ENCODE data around the gene FRAT1.
"Not testable (repeated sequence)": the region's sequence is repeated elsewhere in the genome, so short reads cannot be mapped to it uniquely, and the experiment has no call there.

Gene FRAT1

GRCh38 chr10:97336006-97336405 lies 16.9 kb downstream of the FRAT1 start:
- TF ChIP-seq ZNF274 (IDR thresholded peaks at IDR 0.05; ENCODE audit: low read depth, low read length): no peak
- H3K4me3 ChIP-seq (ENCODE audit: low read length): no peak overlapping the region

DNA sequence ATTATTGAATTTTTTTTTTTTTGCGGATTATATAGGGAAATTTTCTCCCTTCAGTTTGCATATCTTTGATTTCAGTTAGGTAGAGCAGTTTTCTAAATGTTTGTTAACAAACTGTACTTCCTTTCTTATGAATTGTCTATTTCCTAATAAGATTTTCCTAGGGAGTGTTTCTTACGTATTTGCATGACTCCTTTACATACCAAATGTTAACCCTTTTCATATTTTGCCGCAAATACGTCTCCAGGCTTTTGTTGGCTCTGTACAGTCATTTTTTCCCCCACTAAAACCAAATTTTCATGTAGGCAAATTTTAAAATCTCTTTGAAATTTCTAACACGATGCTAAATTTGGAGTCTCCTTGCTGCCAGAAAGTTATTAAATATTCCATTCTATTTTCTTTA lies 17.4 kb downstream of the FRAT1 start:
- H3K4me3 ChIP-seq (ENCODE audit: low read length): no peak overlapping the region
- TF ChIP-seq ZNF274 (IDR thresholded peaks at IDR 0.05; ENCODE audit: low read depth, low read length): no peak

- H3K4me3 ChIP-seq (ENCODE audit: low read length): no peak overlapping the region
- TF ChIP-seq ZNF274 (IDR thresholded peaks at IDR 0.05; ENCODE audit: low read depth, low read length): no peak
These were observed 18.1 kb downstream of the FRAT1 start for GRCh38 chr10:97336942-97337831.

- TF ChIP-seq ZNF274 (IDR thresholded peaks at IDR 0.05; ENCODE audit: low read depth, low read length): no peak
- no peak overlapping the region for H3K4me3 ChIP-seq (ENCODE audit: low read length)
These were observed 19.0 kb downstream of the FRAT1 start for GRCh38 chr10:97338041-97338440.

- no peak for TF ChIP-seq ZNF274 (IDR thresholded peaks at IDR 0.05; ENCODE audit: low read depth, low read length)
- H3K4me3 ChIP-seq (ENCODE audit: low read length): no peak overlapping the region
These were observed 22.3 kb downstream of the FRAT1 start for GRCh38 chr10:97341416-97341815.

- H3K4me3 ChIP-seq (ENCODE audit: low read length): not testable (repeated sequence)
These were observed 24.6 kb downstream of the FRAT1 start for GRCh38 chr10:97343664-97344063.

DNA sequence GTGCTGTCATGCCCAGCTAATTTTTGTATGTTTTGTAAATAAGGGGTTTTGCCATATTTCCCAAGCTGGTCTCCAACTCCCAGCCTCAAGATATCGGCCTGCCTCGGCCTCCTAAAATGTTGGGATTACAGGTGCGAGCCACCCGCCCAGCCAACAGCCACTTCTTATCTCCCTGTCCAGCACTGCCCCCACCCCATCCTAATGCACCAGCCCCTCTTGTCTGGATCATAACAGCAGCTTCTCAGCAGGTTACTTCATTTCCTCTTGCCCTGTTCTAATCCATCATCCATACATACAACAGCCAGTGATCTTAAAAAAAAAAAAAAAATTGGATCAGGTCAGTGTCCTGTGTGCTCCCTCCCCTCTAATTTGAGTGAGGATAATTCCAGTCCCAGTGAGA lies 28.2 kb downstream of the FRAT1 start:
- no peak for TF ChIP-seq ZNF274 (IDR thresholded peaks at IDR 0.05; ENCODE audit: low read depth, low read length)
- no peak overlapping the region for H3K4me3 ChIP-seq (ENCODE audit: low read length)

GRCh38 chr10:97349752-97350513 lies 30.9 kb downstream of the FRAT1 start:
- TF ChIP-seq ZNF274 (IDR thresholded peaks at IDR 0.05; ENCODE audit: low read depth, low read length): no peak
- no peak overlapping the region for H3K4me3 ChIP-seq (ENCODE audit: low read length)

DNA sequence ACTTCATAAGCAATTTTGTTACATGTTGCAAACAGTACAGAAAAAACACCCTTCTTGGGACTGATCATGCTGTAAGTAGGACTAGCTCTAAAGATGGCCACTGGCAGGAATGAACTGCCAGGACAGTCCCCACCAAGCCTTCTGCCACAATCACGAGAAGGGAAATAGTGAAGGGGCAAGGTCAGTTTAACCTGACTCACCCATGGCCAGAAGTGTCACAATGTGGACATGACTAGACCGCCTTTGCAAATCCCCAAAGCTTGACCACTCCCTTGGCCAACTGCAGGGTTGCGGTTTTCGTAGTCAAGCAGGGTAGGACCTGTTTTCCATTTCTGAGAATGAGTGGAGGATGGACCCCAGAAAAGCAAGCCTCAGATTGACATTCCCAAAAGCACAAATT lies 34.9 kb downstream of the FRAT1 start:
- no peak for TF ChIP-seq ZNF274 (IDR thresholded peaks at IDR 0.05; ENCODE audit: low read depth, low read length)
- no peak overlapping the region for H3K4me3 ChIP-seq (ENCODE audit: low read length)

GRCh38 chr10:97355571-97355975 lies 36.5 kb downstream of the FRAT1 start:
- H3K4me3 ChIP-seq (ENCODE audit: low read length): no peak overlapping the region
- TF ChIP-seq ZNF274 (IDR thresholded peaks at IDR 0.05; ENCODE audit: low read depth, low read length): no peak

DNA sequence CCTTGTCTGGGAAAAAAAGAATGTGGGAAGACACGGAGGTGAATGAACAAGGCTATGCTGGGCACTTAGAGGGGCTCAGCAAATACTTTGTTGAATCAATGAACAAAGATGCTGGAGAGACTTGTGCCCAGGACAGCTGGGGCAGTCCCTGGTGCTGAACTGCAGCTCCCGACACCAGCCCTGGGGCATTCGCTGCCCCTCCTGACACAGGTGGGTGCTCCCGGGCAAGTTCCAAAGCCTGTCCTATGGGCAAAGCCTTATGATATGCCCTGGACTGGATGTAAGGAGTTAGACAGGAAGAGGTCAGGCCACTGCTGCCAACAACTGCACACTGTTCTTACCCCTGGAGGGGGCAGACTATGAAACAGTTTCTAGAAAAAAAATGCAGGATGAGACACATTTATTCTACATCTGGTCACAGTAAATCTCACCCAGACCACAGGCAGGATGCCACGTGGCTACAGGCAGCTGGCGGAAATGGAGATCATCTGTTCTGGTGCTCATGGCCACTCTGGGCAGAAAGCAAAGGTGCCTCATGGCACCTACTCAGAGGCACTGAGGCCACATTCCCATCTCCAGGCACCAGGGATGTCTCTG lies 37.3 kb downstream of the FRAT1 start:
- no peak for TF ChIP-seq ZNF274 (IDR thresholded peaks at IDR 0.05; ENCODE audit: low read depth, low read length)
- no peak overlapping the region for H3K4me3 ChIP-seq (ENCODE audit: low read length)

- H3K4me3 ChIP-seq (ENCODE audit: low read length): no peak overlapping the region
- TF ChIP-seq ZNF274 (IDR thresholded peaks at IDR 0.05; ENCODE audit: low read depth, low read length): no peak
These were observed 37.8 kb downstream of the FRAT1 start for GRCh38 chr10:97356918-97357317.

DNA sequence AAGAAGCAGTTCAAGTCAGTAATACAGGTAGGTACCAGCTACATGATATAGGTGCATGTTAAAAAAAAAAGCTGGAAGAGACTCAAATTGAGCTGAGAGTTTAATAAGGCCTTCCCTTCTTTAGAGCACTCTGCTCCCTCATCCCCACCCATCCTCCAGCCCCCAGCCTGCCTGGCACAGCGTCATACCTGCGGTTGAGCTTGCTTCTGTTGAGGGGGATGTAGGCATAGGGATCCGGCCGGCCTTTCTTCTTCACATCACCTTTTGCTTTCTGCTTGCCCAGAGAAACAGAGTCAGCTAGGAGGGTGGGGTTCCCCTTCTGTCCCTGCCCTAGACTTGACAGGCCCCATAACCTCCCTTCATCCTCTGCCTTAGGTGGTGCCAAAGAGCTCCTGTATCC lies 39.3 kb downstream of the FRAT1 start:
- no peak overlapping the region for H3K4me3 ChIP-seq (ENCODE audit: low read length)
- TF ChIP-seq ZNF274 (IDR thresholded peaks at IDR 0.05; ENCODE audit: low read depth, low read length): no peak

- TF ChIP-seq ZNF274 (IDR thresholded peaks at IDR 0.05; ENCODE audit: low read depth, low read length): no peak
- H3K4me3 ChIP-seq (ENCODE audit: low read length): no peak overlapping the region
These were observed 39.7 kb downstream of the FRAT1 start for GRCh38 chr10:97358781-97359180.
